Kidney (tissue), 14 donors: ENCODE data around the gene IARS1. TPM values are rescaled to one million over a fixed set of nuclear protein-coding genes. Genes with fewer than 3 reads are reported as not detected.

Experiments
- DNase-seq, 5 donors: peaks; one replicate each; pipeline ENCODE4 v3.0.0-alpha.2; 2013 to 2020
- FAIRE-seq: peaks from 2 replicates; lab custom pipeline; 2012; peaks lifted over from hg19 to GRCh38; lab: Jason Lieb, UNC
- H3K27ac ChIP-seq, 2 donors: one replicate each; pipeline ENCODE4 v1.7.0; 2013; ENCODE audit warnings: low read depth in 2 of 2, low read length in 2 of 2, inconsistent platforms in 1 of 2
- H3K27me3 ChIP-seq: one replicate; pipeline ENCODE4 v1.7.1; 2013; ENCODE audit warnings: low read length, inconsistent platforms; ENCODE audit not compliant: control insufficient read depth, insufficient read depth
- H3K36me3 ChIP-seq, 3 donors: one replicate each; pipeline versions ENCODE4 v1.7.0 to v1.7.1; 2013; ENCODE audit warnings: low read length in 3 of 3, control low read depth in 1 of 3, inconsistent platforms in 1 of 3; ENCODE audit not compliant: insufficient read depth in 3 of 3, control insufficient read depth in 2 of 3
- H3K4me1 ChIP-seq, 3 donors: one replicate each; pipeline versions ENCODE4 v1.7.0 to v1.7.1; 2013; ENCODE audit warnings: low read length in 3 of 3, inconsistent platforms in 1 of 3, low read depth in 1 of 3; ENCODE audit not compliant: control insufficient read depth in 2 of 3, insufficient read depth in 2 of 3
- H3K4me3 ChIP-seq, 3 donors: one replicate each; pipeline versions ENCODE4 v1.7.0 to v1.8.1; 2013; ENCODE audit warnings: low read length in 3 of 3, control low read depth in 1 of 3, inconsistent platforms in 1 of 3
- H3K9ac ChIP-seq, 3 donors: one replicate each; pipeline versions ENCODE4 v1.7.0 to v1.7.1; 2013; ENCODE audit warnings: low read length in 3 of 3, control low read depth in 1 of 3, inconsistent platforms in 1 of 3
- H3K9me3 ChIP-seq, 3 donors: one replicate each; pipeline versions ENCODE4 v1.7.0 to v1.7.1; 2013; ENCODE audit warnings: low read length in 3 of 3, control low read depth in 1 of 3, inconsistent platforms in 1 of 3; ENCODE audit not compliant: control insufficient read depth in 2 of 3, insufficient read depth in 1 of 3
- intact Hi-C: fragments of 100-400 bp; cut with DNase I; formaldehyde crosslinking; loops from one replicate; pipeline ENCODE4 v1.11.1; 2022
- polyA plus RNA-seq: library from polyadenylated mRNA; stranded (reverse); fragments of 350-450 nt; fragmentation: Illumina TruSeq; extraction: RNeasy Lipid Tissue Mini Kit (QIAGEN cat#74804); gene quantifications from one replicate; pipeline ENCODE4 v1.2.3, GENCODE V29; 2014; ENCODE audit warnings: low read depth, low replicate concordance; ENCODE audit not compliant: insufficient read depth
- total RNA-seq: library from RNA; stranded (reverse); fragmentation: NEBNext Ultra II Directional; extraction: Animal tissue kit (Norgen Biotek cat#: 25700); gene quantifications from one replicate; pipeline ENCODE4 v1.2.1, GENCODE V29; 2021
- TF ChIP-seq, protein P1 (sequence below): IDR thresholded peaks from 3 replicates; pipeline ENCODE4 v1.5.1; 2012; ENCODE audit warnings: mild to moderate bottlenecking, moderate library complexity, borderline replicate concordance; ENCODE audit not compliant: insufficient read depth; ENCODE audit errors: extremely low read depth
- donor health status: control.
- donor health status: control.
- donor health status: control.
- donor health status: control.
- donor health status: control.
- donor health status: DM: yes; HTN: yes; CAD: no.
- donor health status: Normal renal cell carcinoma (clear cell type).

The IARS1 gene
- total and polyA plus RNA-seq, 2 donors from 2014 or later: 30.7 to 98.3 TPM

GRCh38 chr9:92299116-92299515 is 5.6 kb upstream of the IARS1 start:
- TF ChIP-seq, protein P1, sequence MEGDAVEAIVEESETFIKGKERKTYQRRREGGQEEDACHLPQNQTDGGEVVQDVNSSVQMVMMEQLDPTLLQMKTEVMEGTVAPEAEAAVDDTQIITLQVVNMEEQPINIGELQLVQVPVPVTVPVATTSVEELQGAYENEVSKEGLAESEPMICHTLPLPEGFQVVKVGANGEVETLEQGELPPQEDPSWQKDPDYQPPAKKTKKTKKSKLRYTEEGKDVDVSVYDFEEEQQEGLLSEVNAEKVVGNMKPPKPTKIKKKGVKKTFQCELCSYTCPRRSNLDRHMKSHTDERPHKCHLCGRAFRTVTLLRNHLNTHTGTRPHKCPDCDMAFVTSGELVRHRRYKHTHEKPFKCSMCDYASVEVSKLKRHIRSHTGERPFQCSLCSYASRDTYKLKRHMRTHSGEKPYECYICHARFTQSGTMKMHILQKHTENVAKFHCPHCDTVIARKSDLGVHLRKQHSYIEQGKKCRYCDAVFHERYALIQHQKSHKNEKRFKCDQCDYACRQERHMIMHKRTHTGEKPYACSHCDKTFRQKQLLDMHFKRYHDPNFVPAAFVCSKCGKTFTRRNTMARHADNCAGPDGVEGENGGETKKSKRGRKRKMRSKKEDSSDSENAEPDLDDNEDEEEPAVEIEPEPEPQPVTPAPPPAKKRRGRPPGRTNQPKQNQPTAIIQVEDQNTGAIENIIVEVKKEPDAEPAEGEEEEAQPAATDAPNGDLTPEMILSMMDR: no peak
- DNase-seq (no peak), FAIRE-seq (no peak)
- peaks cover 2 to 23% (median 23%) of the 10 kb centered on the region in 3 donors for H3K36me3 ChIP-seq
- no peaks in the 10 kb centered on the region for H3K27me3 ChIP-seq
- H3K9me3 ChIP-seq: no peaks in the 10 kb centered on the region
- intact Hi-C loops: no loop called here
- H3K4me3 ChIP-seq: no peak overlapping the region
- H3K4me1 ChIP-seq: peaks cover 0 to 5% (median 0%) of the 10 kb centered on the region in 3 donors
- no peak overlapping the region for H3K9ac ChIP-seq
- no peak overlapping the region for H3K27ac ChIP-seq

GRCh38 chr9:92298036-92298435 is 4.5 kb upstream of the IARS1 start:
- Histone ChIP-seq H3K4me3 (no peak overlapping the region), H3K4me1 (peaks cover 0 to 5% (median 0%) of the 10 kb centered on the region in 3 donors), H3K36me3 (peaks cover 2 to 23% (median 21%) of the 10 kb centered on the region in 3 donors), H3K27ac (no peak overlapping the region), H3K27me3 (no peaks in the 10 kb centered on the region), H3K9ac (no peak overlapping the region), H3K9me3 (no peaks in the 10 kb centered on the region)
- intact Hi-C loops: no loop called here
- no peak for FAIRE-seq
- no peak for DNase-seq
- TF ChIP-seq, protein P1: no peak

- Histone ChIP-seq H3K4me1 (peaks cover 0 to 9% (median 2%) of the 10 kb centered on the region in 3 donors), H3K9ac (no peak overlapping the region), H3K27ac (no peak overlapping the region), H3K36me3 (peaks cover 2 to 21% (median 18%) of the 10 kb centered on the region in 3 donors), H3K9me3 (no peaks in the 10 kb centered on the region), H3K27me3 (no peaks in the 10 kb centered on the region), H3K4me3 (no peak overlapping the region)
- DNase-seq (no peak), FAIRE-seq (no peak)
- TF ChIP-seq, protein P1: no peak
- intact Hi-C loops: no loop called here
Observed at GRCh38 chr9:92297611-92298010, 4.1 kb upstream of the IARS1 start.

DNA sequence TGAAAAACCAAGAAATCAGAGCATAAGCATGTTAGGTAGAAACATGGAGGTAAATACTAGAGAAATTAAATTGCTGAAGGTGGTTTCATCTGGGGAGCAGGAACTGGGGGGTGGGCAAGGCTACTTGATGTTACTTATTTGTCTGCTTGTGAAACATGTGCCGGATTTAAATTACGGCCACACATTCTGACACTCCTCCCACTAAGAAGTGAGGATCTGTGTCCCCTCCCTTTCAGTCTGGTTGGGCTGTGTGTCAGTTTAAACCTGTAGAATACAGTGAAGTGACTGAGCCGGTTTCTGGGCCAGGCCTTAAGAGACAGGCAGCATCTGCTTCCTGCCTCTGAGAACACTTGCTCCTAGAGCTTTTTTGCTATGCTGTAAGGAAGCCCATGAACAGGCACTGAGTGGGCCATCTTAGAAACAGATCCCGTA is 2.3 kb upstream of the IARS1 start:
- Histone ChIP-seq H3K4me3 (no peak overlapping the region), H3K9ac (no peak overlapping the region), H3K4me1 (peaks cover 0 to 15% (median 7%) of the 10 kb centered on the region in 3 donors), H3K36me3 (peaks cover 2 to 16% (median 6%) of the 10 kb centered on the region in 3 donors), H3K27ac (no peak overlapping the region), H3K27me3 (no peaks in the 10 kb centered on the region), H3K9me3 (no peaks in the 10 kb centered on the region)
- DNase-seq (no peak), FAIRE-seq (no peak)
- TF ChIP-seq, protein P1: no peak
- intact Hi-C loops: no loop called here
